Testis (tissue), 3 donors: ENCODE results near the gene RUNX1. TPM values are rescaled to one million over a fixed set of nuclear protein-coding genes. Genes with fewer than 3 reads are reported as not detected.

Source experiments
- DNase-seq: peaks from one replicate; pipeline ENCODE4 v3.0.0-alpha.2; 2019
- H3K27ac ChIP-seq, 2 donors: fragments of 200-600 bp; sonication (generic); one replicate each; pipeline ENCODE4 v1.5.1; 2019
- H3K27me3 ChIP-seq: fragments of 200-600 bp; sonication (generic); one replicate; pipeline ENCODE4 v1.5.1; 2019
- H3K36me3 ChIP-seq: fragments of 200-600 bp; sonication (generic); one replicate; pipeline ENCODE4 v1.5.1; 2017; ENCODE audit warnings: low read depth; ENCODE audit errors: missing control alignments
- H3K4me1 ChIP-seq: fragments of 200-600 bp; sonication (generic); one replicate; pipeline ENCODE4 v1.5.1; 2019
- H3K4me3 ChIP-seq, 2 donors: fragments of 200-600 bp; sonication (generic); one replicate each; pipeline ENCODE4 v1.5.1; 2017 to 2019
- H3K9me3 ChIP-seq: fragments of 200-600 bp; sonication (generic); one replicate; pipeline ENCODE4 v1.5.1; 2017
- POLR2A ChIP-seq: fragments of 450-650 bp; IDR thresholded peaks from one replicate; pipeline ENCODE4 v1.6.1; 2017; ENCODE audit warnings: antibody characterized with exemption, mild to moderate bottlenecking, moderate library complexity
- WGBS, 2 donors: methylation state at CpG; one replicate each; pipeline ENCODE4 v1.1.5; 2018; 5-methylcytosine and 5-hydroxymethylcytosine counted together
- intact Hi-C: fragments of 100-400 bp; cut with DNase I; formaldehyde crosslinking; loops from one replicate; pipeline ENCODE4 v1.15.1; 2023; ENCODE audit warnings: low total_unique reads
- polyA plus RNA-seq: library from polyadenylated mRNA; stranded (reverse); fragments of 350-450 nt; fragmentation: Illumina TruSeq; extraction: RNeasy Lipid Tissue Mini Kit (QIAGEN cat#74804); gene quantifications from one replicate; pipeline ENCODE4 v1.2.3, GENCODE V29; 2014; ENCODE audit warnings: low read depth, low replicate concordance; ENCODE audit not compliant: insufficient read depth
- total RNA-seq, 2 donors: library from RNA; depleted of rRNA; stranded (reverse); fragments of >200 nt; gene quantifications; one replicate each; pipeline ENCODE4 v1.2.3, GENCODE V29; 2016
- TF ChIP-seq, protein P1 (sequence below), 3 experiments: fragments of 450-650 bp in 2 of 3; fragments of 200-600 bp in 1 of 3; sonication (generic) in 1 of 3; IDR thresholded peaks; one replicate each; pipeline ENCODE4 v1.5.1; 2016 to 2019; ENCODE audit warnings: antibody characterized with exemption in 3 of 3, mild to moderate bottlenecking in 2 of 3, moderate library complexity in 1 of 3

The RUNX1 gene
- total and polyA plus RNA-seq, 3 donors from 2014 or later, result 11.1 to 28.7 (median 24.3) TPM

GRCh38 chr21:35058058-35058457, 9.0 kb upstream of the RUNX1 start:
- H3K36me3 ChIP-seq, result no peaks in the 10 kb centered on the region
- no peaks in the 10 kb centered on the region for H3K27me3 ChIP-seq
- intact Hi-C loops, result no loop called here
- no peak overlapping the region for H3K4me3 ChIP-seq
- no peak for DNase-seq
- no peak overlapping the region for H3K27ac ChIP-seq
- no peaks in the 10 kb centered on the region for H3K9me3 ChIP-seq
- no peaks in the 10 kb centered on the region for H3K4me1 ChIP-seq
- 94 to 100% methylated on average over 1 of the region's 1 CpG for WGBS, 2 donors
- TF ChIP-seq POLR2A, result no peak
- TF ChIP-seq, protein P1, sequence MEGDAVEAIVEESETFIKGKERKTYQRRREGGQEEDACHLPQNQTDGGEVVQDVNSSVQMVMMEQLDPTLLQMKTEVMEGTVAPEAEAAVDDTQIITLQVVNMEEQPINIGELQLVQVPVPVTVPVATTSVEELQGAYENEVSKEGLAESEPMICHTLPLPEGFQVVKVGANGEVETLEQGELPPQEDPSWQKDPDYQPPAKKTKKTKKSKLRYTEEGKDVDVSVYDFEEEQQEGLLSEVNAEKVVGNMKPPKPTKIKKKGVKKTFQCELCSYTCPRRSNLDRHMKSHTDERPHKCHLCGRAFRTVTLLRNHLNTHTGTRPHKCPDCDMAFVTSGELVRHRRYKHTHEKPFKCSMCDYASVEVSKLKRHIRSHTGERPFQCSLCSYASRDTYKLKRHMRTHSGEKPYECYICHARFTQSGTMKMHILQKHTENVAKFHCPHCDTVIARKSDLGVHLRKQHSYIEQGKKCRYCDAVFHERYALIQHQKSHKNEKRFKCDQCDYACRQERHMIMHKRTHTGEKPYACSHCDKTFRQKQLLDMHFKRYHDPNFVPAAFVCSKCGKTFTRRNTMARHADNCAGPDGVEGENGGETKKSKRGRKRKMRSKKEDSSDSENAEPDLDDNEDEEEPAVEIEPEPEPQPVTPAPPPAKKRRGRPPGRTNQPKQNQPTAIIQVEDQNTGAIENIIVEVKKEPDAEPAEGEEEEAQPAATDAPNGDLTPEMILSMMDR (IDR thresholded peaks at IDR 0.05), result no peak

- no peak for DNase-seq
- WGBS, 2 donors, result 86% methylated on average over 7 of the region's 7 CpGs
- Histone ChIP-seq H3K9me3 (no peaks in the 10 kb centered on the region), H3K4me3 (no peak overlapping the region), H3K27me3 (no peaks in the 10 kb centered on the region), H3K4me1 (no peaks in the 10 kb centered on the region), H3K36me3 (no peaks in the 10 kb centered on the region), H3K27ac (no peak overlapping the region)
- intact Hi-C loops, result no loop called here
- TF ChIP-seq, protein P1 (IDR thresholded peaks at IDR 0.05), result no peak
- TF ChIP-seq POLR2A, result no peak
Measured at GRCh38 chr21:35057428-35057827, 8.3 kb upstream of the RUNX1 start.

GRCh38 chr21:35053356-35054096, 4.4 kb upstream of the RUNX1 start:
- H3K27ac ChIP-seq, result no peak overlapping the region
- DNase-seq, result no peak
- no peaks in the 10 kb centered on the region for H3K4me1 ChIP-seq
- no peaks in the 10 kb centered on the region for H3K36me3 ChIP-seq
- intact Hi-C loops, result no loop called here
- WGBS, 2 donors, result 55 to 71% methylated on average over 11 of the region's 11 CpGs
- no peak for TF ChIP-seq POLR2A
- TF ChIP-seq, protein P1 (IDR thresholded peaks at IDR 0.05), result no peak
- H3K4me3 ChIP-seq, result no peak overlapping the region
- H3K9me3 ChIP-seq, result no peaks in the 10 kb centered on the region
- no peaks in the 10 kb centered on the region for H3K27me3 ChIP-seq

- Histone ChIP-seq H3K27ac (no peak overlapping the region), H3K4me1 (no peaks in the 10 kb centered on the region), H3K4me3 (no peak overlapping the region), H3K9me3 (no peaks in the 10 kb centered on the region), H3K27me3 (no peaks in the 10 kb centered on the region), H3K36me3 (no peaks in the 10 kb centered on the region)
- WGBS, 2 donors, result 97 to 98% methylated on average over 3 of the region's 3 CpGs
- intact Hi-C loops, result no loop called here
- no peak for TF ChIP-seq POLR2A
- TF ChIP-seq, protein P1 (IDR thresholded peaks at IDR 0.05), result no peak
- no peak for DNase-seq
Measured at GRCh38 chr21:35052801-35053200, 3.7 kb upstream of the RUNX1 start.

- Histone ChIP-seq H3K27ac (no peak overlapping the region), H3K4me3 (no peak overlapping the region), H3K36me3 (no peaks in the 10 kb centered on the region), H3K27me3 (no peaks in the 10 kb centered on the region), H3K4me1 (no peaks in the 10 kb centered on the region), H3K9me3 (no peaks in the 10 kb centered on the region)
- WGBS, 2 donors, result 69 to 70% methylated on average over 6 to 12 of the region's 12 CpGs
- intact Hi-C loops, result no loop called here
- TF ChIP-seq POLR2A, result no peak
- TF ChIP-seq, protein P1 (IDR thresholded peaks at IDR 0.05), result peak in 2 of 3 experiments; percentile 16 to 18
- DNase-seq, result peak; percentile 75
Measured at GRCh38 chr21:35051287-35051818, 2.3 kb upstream of the RUNX1 start.
